ENCODE measurements around the gene RTN4RL1.

Gene RTN4RL1

GRCh38 chr17:2042390-2042847, 17.3 kb upstream of the RTN4RL1 start:
- TF ChIP-seq CTCF (conservative IDR thresholded peaks at IDR 0.05; ENCODE audit: low read depth, low read length), result peak; percentile 58
- DNase-seq (ENCODE audit: low read depth), result no peak
- peak overlapping the region; percentile 86 for H3K4me3 ChIP-seq (ENCODE audit: low read length)

- TF ChIP-seq CTCF (conservative IDR thresholded peaks at IDR 0.05; ENCODE audit: low read depth, low read length), result peak; percentile 51
- DNase-seq (ENCODE audit: low read depth), result peak; percentile 76
- peak within 1 kb of the TSS; percentile 86 for H3K4me3 ChIP-seq (ENCODE audit: low read length)
These were observed 16.6 kb upstream of the RTN4RL1 start, which contains the start of gene OVCA2 for GRCh38 chr17:2041561-2042389. Gene OVCA2 (plus strand): TSS chr17:2042022. CDS start chr17:2042048, 26 bp downstream.

- no peak for TF ChIP-seq CTCF (conservative IDR thresholded peaks at IDR 0.05; ENCODE audit: low read depth, low read length)
- peak overlapping the region; percentile 86 for H3K4me3 ChIP-seq (ENCODE audit: low read length)
- DNase-seq (ENCODE audit: low read depth), result no peak
These were observed 15.9 kb upstream of the RTN4RL1 start for GRCh38 chr17:2040942-2041560.

- no peak for DNase-seq (ENCODE audit: low read depth)
- TF ChIP-seq CTCF (conservative IDR thresholded peaks at IDR 0.05; ENCODE audit: low read depth, low read length), result no peak
- no peak overlapping the region for H3K4me3 ChIP-seq (ENCODE audit: low read length)
These were observed 15.2 kb upstream of the RTN4RL1 start for GRCh38 chr17:2040219-2040827.

GRCh38 chr17:2037155-2037554, 12.0 kb upstream of the RTN4RL1 start:
- DNase-seq (ENCODE audit: low read depth), result no peak
- TF ChIP-seq CTCF (conservative IDR thresholded peaks at IDR 0.05; ENCODE audit: low read depth, low read length), result no peak

GRCh38 chr17:2035541-2036488, 10.7 kb upstream of the RTN4RL1 start:
- H3K4me3 ChIP-seq (ENCODE audit: low read length), result no peak overlapping the region
- TF ChIP-seq CTCF (conservative IDR thresholded peaks at IDR 0.05; ENCODE audit: low read depth, low read length), result no peak
- DNase-seq (ENCODE audit: low read depth), result no peak

More at GRCh38 chr17:2037155-2037554, 12.0 kb upstream of the RTN4RL1 start:
- H3K4me3 ChIP-seq (ENCODE audit: low read length), result no peak overlapping the region

Data from retinal pigment epithelial cell (primary cell).